ENCODE measurements around the gene TEAD3. TPM values are rescaled to one million over a fixed set of nuclear protein-coding genes. Genes with fewer than 3 reads are reported as not detected.

The TEAD3 gene
- 11.7 and 14.5 TPM in 2 replicates for total RNA-seq

GRCh38 chr6:35496841-35497570 is at the start of gene TEAD3:
TSS of gene TEAD3 (minus strand) at chr6:35497079.

GRCh38 chr6:35512740-35513139 is 15.9 kb upstream of the TEAD3 start, which contains the start of gene TULP1:
TSS of gene TULP1 (minus strand) at chr6:35512896. CDS start at chr6:35512858, 38 bp downstream.

GRCh38 chr6:35468181-35468979 is 28.5 kb downstream of the TEAD3 start, which contains the start of gene RPL10A:
TSS of gene RPL10A (plus strand) at chr6:35468401. CDS start at chr6:35468435, 34 bp downstream.

GRCh38 chr6:35452183-35453090 is 44.4 kb downstream of the TEAD3 start, which contains the start of gene FANCE:
TSS of gene FANCE (plus strand) at chr6:35452338. CDS start at chr6:35452546, 208 bp downstream.

Other genes starting within 250 kb of the TEAD3 start
- 9.2 and 10.5 TPM in 2 replicates for gene ZNF76, start 237.3 kb downstream of the TEAD3 start, total RNA-seq
- 41.9 and 52.8 TPM in 2 replicates for gene DEF6, start 199.3 kb downstream of the TEAD3 start, total RNA-seq
- 21.5 and 41.1 TPM in 2 replicates for gene PPARD, start 154.5 kb downstream of the TEAD3 start, total RNA-seq
- 14.9 and 17.9 TPM in 2 replicates for gene FANCE, start 44.7 kb downstream of the TEAD3 start, total RNA-seq
- 1,895 and 1,955 TPM in 2 replicates for gene RPL10A, start 28.7 kb downstream of the TEAD3 start, total RNA-seq
- gene TULP1, start 15.8 kb upstream of the TEAD3 start, total RNA-seq, result not detected in 2 replicates
- 57.5 and 71.2 TPM in 2 replicates for gene FKBP5, start 191.8 kb upstream of the TEAD3 start, total RNA-seq
- gene ARMC12, start 240.0 kb upstream of the TEAD3 start, total RNA-seq, result 0.23 TPM in 1 of 2 replicates, not detected in the other